Mesothelial cell of epicardium (in vitro differentiated cells): ENCODE data around the gene SERINC5. TPM values are rescaled to one million over a fixed set of nuclear protein-coding genes. Genes with fewer than 3 reads are reported as not detected.

Experiments used
- DNase-seq, 2 experiments: peaks; one replicate each; pipeline ENCODE4 v3.0.0; 2021; ENCODE audit warnings: low spot score in 2 of 2; ENCODE audit not compliant: unreplicated experiment in 2 of 2
- H3K27ac Mint-ChIP-seq: 2 replicates; pipeline ENCODE4 v1.8.0; 2021; ENCODE audit warnings: mixed read lengths
- H3K27me3 Mint-ChIP-seq: 2 replicates; pipeline ENCODE4 v1.8.0; 2021; ENCODE audit warnings: low read depth, mixed read lengths
- H3K36me3 Mint-ChIP-seq: 2 replicates; pipeline ENCODE4 v1.8.0; 2021; ENCODE audit warnings: mixed read lengths
- H3K4me1 Mint-ChIP-seq: 2 replicates; pipeline ENCODE4 v1.8.0; 2021; ENCODE audit warnings: mixed read lengths
- H3K4me3 Mint-ChIP-seq: 2 replicates; pipeline ENCODE4 v1.8.0; 2021; ENCODE audit warnings: mild to moderate bottlenecking, moderate library complexity, mixed read lengths
- H3K9me3 Mint-ChIP-seq: 2 replicates; pipeline ENCODE4 v1.8.0; 2021; ENCODE audit warnings: mixed read lengths
- CTCF ChIP-seq: fragments of 200-600 bp; sonication (generic); IDR thresholded peaks from one replicate; pipeline ENCODE4 v1.5.0; 2021; ENCODE audit warnings: antibody characterized with exemption; ENCODE audit not compliant: unreplicated experiment
- total RNA-seq: library from RNA; stranded (reverse); gene quantifications from 3 replicates; pipeline ENCODE4 v1.2.1, GENCODE V29; 2021

Gene SERINC5
- total RNA-seq, 1 donor from 2014 or later: 89.5 TPM

- Mint-ChIP-seq H3K4me1 (peaks cover 23% of the 10 kb centered on the region), H3K27ac (no peak overlapping the region), H3K27me3 (no peaks in the 10 kb centered on the region), H3K4me3 (no peak overlapping the region), H3K9me3 (peaks cover 6% of the 10 kb centered on the region), H3K36me3 (peaks cover 5% of the 10 kb centered on the region)
- no peak for DNase-seq
- TF ChIP-seq CTCF: no peak
Observed at GRCh38 chr5:80212171-80212667, 43.6 kb downstream of the SERINC5 start.

- DNase-seq: no peak
- no peak for TF ChIP-seq CTCF
- no peaks in the 10 kb centered on the region for H3K27me3 Mint-ChIP-seq
- H3K4me3 Mint-ChIP-seq: no peak overlapping the region
- peaks cover 27% of the 10 kb centered on the region for H3K4me1 Mint-ChIP-seq
- H3K27ac Mint-ChIP-seq: no peak overlapping the region
- H3K9me3 Mint-ChIP-seq: peaks cover 6% of the 10 kb centered on the region
- H3K36me3 Mint-ChIP-seq: peaks cover 5% of the 10 kb centered on the region
Observed at GRCh38 chr5:80211327-80211726, 44.5 kb downstream of the SERINC5 start.

GRCh38 chr5:80210014-80210413 lies 45.8 kb downstream of the SERINC5 start:
- peaks cover 4% of the 10 kb centered on the region for H3K36me3 Mint-ChIP-seq
- H3K9me3 Mint-ChIP-seq: peaks cover under 1% of the 10 kb centered on the region
- no peak for DNase-seq
- TF ChIP-seq CTCF: no peak
- no peak overlapping the region for H3K4me3 Mint-ChIP-seq
- H3K27me3 Mint-ChIP-seq: no peaks in the 10 kb centered on the region
- peaks cover 35% of the 10 kb centered on the region for H3K4me1 Mint-ChIP-seq
- peak overlapping the region; percentile 74 for H3K27ac Mint-ChIP-seq

DNA sequence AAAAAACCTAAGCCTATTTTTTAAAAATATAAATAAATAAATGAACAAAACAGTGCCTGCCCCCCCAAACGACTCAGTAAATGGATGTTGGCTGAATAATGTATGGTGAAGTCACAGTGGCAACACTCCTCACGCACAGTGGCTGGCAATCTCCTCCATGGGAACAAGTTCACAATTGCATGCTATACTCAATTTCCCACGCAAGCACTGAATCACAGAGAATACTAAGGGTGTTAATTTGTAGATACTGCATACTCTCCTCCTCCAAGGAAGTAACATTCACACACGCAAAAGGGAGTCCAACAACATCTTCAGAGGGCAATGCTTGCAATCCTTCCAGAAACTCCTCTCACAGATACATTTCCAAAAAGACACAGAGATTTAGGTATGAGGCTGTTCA lies 47.5 kb downstream of the SERINC5 start:
- Mint-ChIP-seq H3K4me3 (no peak overlapping the region), H3K36me3 (peaks cover 5% of the 10 kb centered on the region), H3K27me3 (no peaks in the 10 kb centered on the region), H3K4me1 (peaks cover 41% of the 10 kb centered on the region), H3K9me3 (no peaks in the 10 kb centered on the region), H3K27ac (peak overlapping the region; percentile 62)
- no peak for DNase-seq
- no peak for TF ChIP-seq CTCF

DNA sequence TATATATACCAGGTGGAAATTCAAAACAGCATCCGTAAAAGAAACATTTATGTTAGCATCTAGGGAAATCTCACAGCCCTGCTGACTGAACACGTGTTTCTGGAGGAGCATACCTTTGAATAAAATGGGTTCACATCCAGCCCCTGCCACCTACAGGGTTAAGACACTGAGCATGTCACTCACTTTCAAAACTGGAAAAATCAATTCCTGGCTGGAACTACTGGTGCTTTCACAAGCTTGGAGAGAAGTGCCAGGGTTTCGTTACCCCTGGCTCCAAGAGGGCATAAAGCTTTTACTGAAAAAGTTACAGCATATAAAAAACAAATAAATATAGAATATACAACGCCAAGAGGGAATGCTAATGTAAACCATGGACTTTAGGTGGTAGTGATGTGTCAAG lies 48.0 kb downstream of the SERINC5 start:
- no peak overlapping the region for H3K4me3 Mint-ChIP-seq
- H3K9me3 Mint-ChIP-seq: no peaks in the 10 kb centered on the region
- no peak for DNase-seq
- H3K27me3 Mint-ChIP-seq: no peaks in the 10 kb centered on the region
- H3K27ac Mint-ChIP-seq: no peak overlapping the region
- TF ChIP-seq CTCF: no peak
- peaks cover 41% of the 10 kb centered on the region for H3K4me1 Mint-ChIP-seq
- H3K36me3 Mint-ChIP-seq: peaks cover 6% of the 10 kb centered on the region

DNA sequence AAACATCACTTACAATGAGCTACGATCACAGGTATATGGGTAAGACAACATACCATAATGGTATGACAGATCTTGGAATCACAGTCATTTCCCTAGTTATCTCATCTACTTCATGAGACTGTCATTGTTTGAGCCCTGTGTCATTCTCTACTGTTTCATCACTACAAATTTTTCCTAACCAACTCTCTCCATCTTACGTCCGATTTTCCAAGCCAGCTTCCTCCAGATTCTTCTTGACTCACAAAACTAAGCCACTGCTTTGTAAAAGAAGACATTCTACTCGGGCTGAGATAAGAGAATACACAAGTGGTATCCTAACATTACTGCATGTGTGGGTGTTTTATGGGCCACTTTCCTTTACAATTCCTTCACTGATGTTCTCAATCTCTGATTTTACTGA lies 49.6 kb downstream of the SERINC5 start:
- peak overlapping the region; percentile 90 for H3K27ac Mint-ChIP-seq
- DNase-seq: no peak
- peaks cover 41% of the 10 kb centered on the region for H3K4me1 Mint-ChIP-seq
- peaks cover 17% of the 10 kb centered on the region for H3K36me3 Mint-ChIP-seq
- H3K4me3 Mint-ChIP-seq: no peak overlapping the region
- no peaks in the 10 kb centered on the region for H3K27me3 Mint-ChIP-seq
- H3K9me3 Mint-ChIP-seq: no peaks in the 10 kb centered on the region
- TF ChIP-seq CTCF: no peak
